HepG2 (cell line): ENCODE measurements around the gene PCDHGB7. TPM values are rescaled to one million over a fixed set of nuclear protein-coding genes. Genes with fewer than 3 reads are reported as not detected.

Experiments
- EEA1 ChIP-seq: sonication (generic); formaldehyde crosslinking; IDR thresholded peaks from 2 replicates; pipeline ENCODE4 v1.5.1; 2020; ENCODE audit warnings: mild to moderate bottlenecking, missing genetic modification reagents, borderline replicate concordance
- FOXO1 ChIP-seq: sonication (generic); formaldehyde crosslinking; IDR thresholded peaks from 2 replicates; pipeline ENCODE4 v1.4.0; 2020; ENCODE audit warnings: missing genetic modification reagents
- FOXP4 ChIP-seq: sonication (generic); formaldehyde crosslinking; IDR thresholded peaks from 2 replicates; pipeline ENCODE4 v1.4.0; 2020; ENCODE audit warnings: missing genetic modification reagents
- RNF219 ChIP-seq: sonication (generic); formaldehyde crosslinking; IDR thresholded peaks from 2 replicates; pipeline ENCODE4 v1.5.0; 2020; ENCODE audit warnings: mild to moderate bottlenecking, missing genetic modification reagents
- ZBTB21 ChIP-seq: sonication (generic); formaldehyde crosslinking; IDR thresholded peaks from 2 replicates; pipeline ENCODE4 v1.4.0; 2020; ENCODE audit warnings: missing genetic modification reagents
- ZNF232 ChIP-seq: sonication (generic); formaldehyde crosslinking; IDR thresholded peaks from 2 replicates; pipeline ENCODE4 v1.4.0; 2020; ENCODE audit warnings: missing genetic modification reagents, borderline replicate concordance
- ZNF33B ChIP-seq: sonication (generic); formaldehyde crosslinking; IDR thresholded peaks from 2 replicates; pipeline ENCODE4 v1.5.1; 2020; ENCODE audit warnings: mild to moderate bottlenecking, missing genetic modification reagents
- ZNF574 ChIP-seq: sonication (generic); formaldehyde crosslinking; IDR thresholded peaks from 2 replicates; pipeline ENCODE4 v1.4.0; 2020; ENCODE audit warnings: missing genetic modification reagents
- ZNF720 ChIP-seq: sonication (generic); formaldehyde crosslinking; IDR thresholded peaks from 2 replicates; pipeline ENCODE4 v1.4.0; 2020; ENCODE audit warnings: missing genetic modification reagents
- polyA plus RNA-seq, 8 experiments: library from polyadenylated mRNA; depleted of rRNA in 3 of 8; stranded (reverse) in 7 of 8; unstranded in 1 of 8; fragments of >200 nt; fragmentation: Illumina TruSeq in 4 of 8; extraction: Trizol in 4 of 8; gene quantifications; 2 replicates each; pipeline versions ENCODE4 v1.2.1 to v1.2.3, GENCODE V29; 2011 to 2016; ENCODE audit warnings: low read depth in 4 of 8, missing spikeins in 1 of 8, mixed read lengths in 1 of 8; ENCODE audit not compliant: insufficient read depth in 1 of 8
- total RNA-seq, 5 experiments: library from RNA; depleted of rRNA; stranded (reverse); fragments of >200 nt; fragmentation: Illumina TruSeq; extraction: Trizol; gene quantifications; 2 replicates each; pipeline ENCODE4 v1.2.3, GENCODE V29; 2016; ENCODE audit warnings: low read depth in 1 of 5

PCDHGB7 gene
- total and polyA plus RNA-seq, 2 of the 13 experiments (the other 11 are each of a cell fraction or from before 2014, with no cell fraction given) = 0.08 to 0.18 TPM

- TF ChIP-seq ZNF574 (CRISPR knock-in tag) (no peak), FOXO1 (no peak), ZNF33B (CRISPR knock-in tag) (no peak), ZNF720 (CRISPR knock-in tag) (no peak), FOXP4 (CRISPR knock-in tag) (no peak), EEA1 (CRISPR knock-in tag) (no peak), RNF219 (no peak), ZBTB21 (CRISPR knock-in tag) (no peak), ZNF232 (no peak)
Observed at GRCh38 chr5:141411575-141411974, 5.9 kb upstream of the PCDHGB7 start (continued).
